Heart left ventricle (tissue), 13 donors: ENCODE data around the gene PCGF3.
"Not testable (repeated sequence)": the region's sequence is repeated elsewhere in the genome, so short reads cannot be mapped to it uniquely, and the experiment has no call there.

Source experiments
- POLR2A ChIP-seq, 2 donors: fragments of 450-650 bp; IDR thresholded peaks; one replicate each; pipeline ENCODE4 v1.6.1; 2017; ENCODE audit warnings: antibody characterized with exemption in 2 of 2, mild to moderate bottlenecking in 2 of 2, moderate library complexity in 2 of 2
- TF ChIP-seq, protein P1 (sequence below), 12 donors: fragments of 200-600 bp; sonication (generic) in 4 of 12; IDR thresholded peaks; one replicate each; pipeline versions ENCODE4 v1.5.0 to v1.8.0; 2018 to 2022; ENCODE audit warnings: antibody characterized with exemption in 12 of 12, mild to moderate bottlenecking in 5 of 12
- donor health status: ischemic (EF 13 %, LVEDD 7.1; RV severe dilation, severe dysfunction).
- donor health status: DM: no; HTN: yes; CAD: no.
- donor health status: DM: no; HTN: no; CAD: no.
- donor health status: ischemic (EF 25% LVEDD 6.9; RV normal size, moderate dysfunction).
- donor health status: ischemic (EF 25% LVEDD 5.7; RV mildly dilated, moderate dysfunction).
- donor health status: ischemic (EF 35%, LVEDD 5.7; RV mildly dilated, moderate dysfunction).
- donor health status: nonischemic (EF 11% LVEDD 7.7; RV severe dilation, severe dysfunction).
- donor health status: DM: yes; HTN: yes; CAD: no.
- donor health status: PGD.
- donor health status: ischemic (EF 29% LVEDD 5.4; RV normal size, mild dysfunction).
- donor health status: nonischemic (EF 23%, LVEDD 6.1; RV moderate dilation, normal function).

DNA sequence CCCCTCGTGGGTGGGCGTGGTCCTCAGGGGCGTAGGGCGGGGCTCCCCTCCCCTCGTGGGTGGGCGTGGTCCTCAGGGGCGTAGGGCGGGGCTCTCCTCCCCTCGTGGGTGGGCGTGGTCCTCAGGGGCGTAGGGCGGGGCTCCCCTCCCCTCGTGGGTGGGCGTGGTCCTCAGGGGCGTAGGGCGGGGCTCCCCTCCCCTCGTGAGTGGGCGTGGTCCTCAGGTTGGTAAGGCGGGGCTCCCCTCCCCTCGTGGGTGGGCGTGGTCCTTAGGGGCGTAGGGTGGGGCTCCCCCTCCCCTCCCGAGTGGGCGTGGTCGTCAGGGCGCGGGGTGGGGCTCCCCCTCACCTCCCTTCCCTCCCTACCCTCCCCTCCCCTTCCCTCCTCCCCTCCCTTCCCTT lies 26.3 kb downstream of the PCGF3 start:
- TF ChIP-seq, protein P1, sequence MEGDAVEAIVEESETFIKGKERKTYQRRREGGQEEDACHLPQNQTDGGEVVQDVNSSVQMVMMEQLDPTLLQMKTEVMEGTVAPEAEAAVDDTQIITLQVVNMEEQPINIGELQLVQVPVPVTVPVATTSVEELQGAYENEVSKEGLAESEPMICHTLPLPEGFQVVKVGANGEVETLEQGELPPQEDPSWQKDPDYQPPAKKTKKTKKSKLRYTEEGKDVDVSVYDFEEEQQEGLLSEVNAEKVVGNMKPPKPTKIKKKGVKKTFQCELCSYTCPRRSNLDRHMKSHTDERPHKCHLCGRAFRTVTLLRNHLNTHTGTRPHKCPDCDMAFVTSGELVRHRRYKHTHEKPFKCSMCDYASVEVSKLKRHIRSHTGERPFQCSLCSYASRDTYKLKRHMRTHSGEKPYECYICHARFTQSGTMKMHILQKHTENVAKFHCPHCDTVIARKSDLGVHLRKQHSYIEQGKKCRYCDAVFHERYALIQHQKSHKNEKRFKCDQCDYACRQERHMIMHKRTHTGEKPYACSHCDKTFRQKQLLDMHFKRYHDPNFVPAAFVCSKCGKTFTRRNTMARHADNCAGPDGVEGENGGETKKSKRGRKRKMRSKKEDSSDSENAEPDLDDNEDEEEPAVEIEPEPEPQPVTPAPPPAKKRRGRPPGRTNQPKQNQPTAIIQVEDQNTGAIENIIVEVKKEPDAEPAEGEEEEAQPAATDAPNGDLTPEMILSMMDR (IDR thresholded peaks at IDR 0.05) = not testable (repeated sequence)
- not testable (repeated sequence) for TF ChIP-seq POLR2A (IDR thresholded peaks at IDR 0.05)
